Measurements from ENCODE around the gene ALOX5AP. TPM values are rescaled to one million over a fixed set of nuclear protein-coding genes. Genes with fewer than 3 reads are reported as not detected.

Gene ALOX5AP
- total RNA-seq, 8 experiments from 2014 or later = 0.50 to 1.6 (median 0.64) TPM; not detected in 4

DNA sequence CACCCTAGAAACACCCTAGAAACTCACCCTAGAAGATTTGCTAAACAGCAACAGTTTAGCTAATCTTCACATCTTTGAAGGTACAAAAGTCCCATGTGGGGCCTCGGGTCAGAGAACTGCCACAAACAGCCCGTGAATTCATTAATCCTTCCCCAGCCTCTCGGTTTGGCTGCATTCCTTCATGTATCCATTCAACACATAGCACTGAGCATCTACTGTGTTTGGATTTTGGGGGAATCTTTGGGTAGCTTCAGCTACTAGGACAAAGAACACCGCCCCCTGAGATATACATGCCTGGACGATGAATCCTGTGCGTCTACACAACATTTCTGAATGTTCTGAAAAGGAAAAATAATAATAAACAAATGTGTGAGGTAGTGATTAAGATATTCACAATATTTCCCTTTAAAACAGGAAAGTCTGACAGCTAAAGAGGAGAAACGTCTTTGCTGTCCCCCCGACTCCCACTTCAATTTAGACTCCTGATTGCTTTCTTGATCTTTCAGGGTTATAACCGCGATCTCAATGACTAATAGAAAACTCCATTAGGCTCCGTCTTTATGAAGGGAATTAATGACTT lies 63.5 kb downstream of the ALOX5AP start:
- H3K27ac ChIP-seq = peak overlapping the region in 1 of 2 donors; percentile 22
- in situ Hi-C loops (cut with MboI; ENCODE audit: low pct_unique_long_range_greater_than_20kb in 2 of 9, low sequenced_read_pairs in 9 of 9, unreplicated experiment in 9 of 9) = loop anchor here in 2 of 9 experiments (10.0 to 25.0 kb wide), 2 partner anchors 112 to 114 kb away; no protein-coding TSS in a partner anchor

DNA sequence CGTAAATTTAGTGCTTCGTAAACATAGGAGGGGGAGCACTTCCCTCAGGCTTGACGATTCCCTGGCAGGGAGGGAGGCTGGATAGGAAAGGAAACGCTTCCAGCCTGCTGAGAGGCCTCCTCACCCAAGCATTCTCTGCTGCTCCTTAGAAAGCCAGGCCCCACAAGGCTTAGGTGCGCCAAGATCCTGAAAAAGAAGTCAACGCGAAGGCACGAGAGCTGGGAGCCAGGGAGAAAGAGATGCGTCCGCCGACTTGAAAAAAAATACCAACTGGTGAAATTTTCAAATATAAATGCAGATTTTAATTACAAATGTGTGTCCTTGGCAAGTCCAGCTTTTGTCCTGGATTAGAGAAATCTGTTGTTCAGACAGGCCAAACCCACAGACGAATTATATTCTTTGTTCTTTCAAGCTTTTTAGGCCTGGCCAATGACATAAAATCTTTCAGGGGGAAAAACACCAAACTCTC lies 64.0 kb downstream of the ALOX5AP start:
- peak in 4 of 8 experiments; percentile 12 to 49 (median 44) for ATAC-seq (replicated peaks in 6 of 8)
- WGBS, 10 experiments = 30 to 76% (median 63%) methylated on average over 2 to 12 of the region's 12 CpGs; no CpG with 5 or more reads in 2 of the 10 experiments
- peak overlapping the region; percentile 38 to 39 for H3K27ac ChIP-seq
- in situ Hi-C loops (cut with MboI; ENCODE audit: low pct_unique_long_range_greater_than_20kb in 2 of 9, low sequenced_read_pairs in 9 of 9, unreplicated experiment in 9 of 9) = loop anchor here in 2 of 9 experiments (10.0 to 25.0 kb wide), 2 partner anchors 112 to 115 kb away; no protein-coding TSS in a partner anchor
- H3K4me1 ChIP-seq (replicated peaks in 1 of 2) = peaks cover 23 to 27% of the 10 kb centered on the region in 2 donors
- H3K4me3 ChIP-seq = no peak overlapping the region

More for the DNA sequence above, 63.5 kb downstream of the ALOX5AP start:
- no peak for ATAC-seq (replicated peaks in 6 of 8)
- Histone ChIP-seq H3K4me1 (replicated peaks in 1 of 2) (peaks cover 23 to 27% of the 10 kb centered on the region in 2 donors), H3K4me3 (no peak overlapping the region)
- 49 to 90% (median 76%) methylated on average over 2 to 10 of the region's 11 CpGs; no CpG with 5 or more reads in 1 of the 10 experiments for WGBS, 10 experiments

DNA sequence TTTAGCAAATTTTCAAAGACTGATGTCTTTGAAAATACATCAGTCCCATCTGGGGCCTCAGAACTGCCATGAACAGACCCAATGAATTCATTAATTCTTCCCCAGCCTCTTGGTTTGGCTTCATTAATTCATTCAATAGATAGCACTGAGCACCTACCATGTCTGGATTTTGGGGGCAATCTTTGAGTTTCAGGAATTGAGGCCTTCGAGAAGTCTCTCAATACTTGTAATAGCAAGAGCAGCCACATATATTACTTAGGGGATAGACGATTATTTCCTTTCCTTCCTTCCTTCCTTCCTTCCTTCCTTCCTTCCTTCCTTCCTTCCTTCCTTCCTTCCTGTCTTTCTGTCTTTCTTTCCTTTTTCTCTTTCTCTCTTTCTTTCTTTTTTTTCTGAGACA lies 64.8 kb downstream of the ALOX5AP start:
- Histone ChIP-seq H3K4me1 (replicated peaks in 1 of 2) (peaks cover 23 to 27% of the 10 kb centered on the region in 2 donors), H3K4me3 (no peak overlapping the region), H3K27ac (no peak overlapping the region)
- ATAC-seq (replicated peaks in 6 of 8) = no peak
- in situ Hi-C loops (cut with MboI; ENCODE audit: low pct_unique_long_range_greater_than_20kb in 2 of 9, low sequenced_read_pairs in 9 of 9, unreplicated experiment in 9 of 9) = loop anchor here in 2 of 9 experiments (10.0 to 25.0 kb wide), 2 partner anchors 245 to 663 kb away; no protein-coding TSS in a partner anchor
- 67 to 100% (median 100%) methylated on average over 1 of the region's 2 CpGs; no CpG with 5 or more reads in 7 of the 10 experiments for whole genome bisulfite sequencing, 10 experiments

DNA sequence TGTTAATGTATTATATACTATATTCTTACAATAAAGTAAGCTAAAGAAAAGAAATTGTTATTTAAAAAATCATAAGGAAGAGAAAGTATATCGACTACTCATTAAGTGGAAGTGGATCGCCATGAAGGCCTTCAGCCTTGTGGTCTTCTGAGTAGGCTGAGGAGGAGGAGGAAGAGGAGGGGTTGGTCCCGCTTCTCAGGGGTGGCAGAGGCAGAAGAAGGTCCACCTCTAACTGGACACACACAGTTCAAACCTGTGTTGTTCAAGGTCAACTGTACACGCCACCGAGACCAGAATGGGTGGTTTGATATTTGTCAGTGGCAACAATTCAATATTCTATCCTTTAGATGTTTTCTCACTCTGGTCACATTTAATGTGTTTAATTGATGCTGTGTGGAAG lies 67.2 kb downstream of the ALOX5AP start:
- Histone ChIP-seq H3K4me1 (replicated peaks in 1 of 2) (peaks cover 23 to 27% of the 10 kb centered on the region in 2 donors), H3K27ac (no peak overlapping the region), H3K4me3 (no peak overlapping the region)
- no peak for ATAC-seq (replicated peaks in 6 of 8)
- 55 to 100% (median 90%) methylated on average over 1 to 5 of the region's 5 CpGs; no CpG with 5 or more reads in 3 of the 10 experiments for WGBS, 10 experiments
- in situ Hi-C loops (cut with MboI; ENCODE audit: low pct_unique_long_range_greater_than_20kb in 2 of 9, low sequenced_read_pairs in 9 of 9, unreplicated experiment in 9 of 9) = loop anchor here in 2 of 9 experiments (10.0 to 25.0 kb wide), 2 partner anchors 242 to 665 kb away; no protein-coding TSS in a partner anchor

DNA sequence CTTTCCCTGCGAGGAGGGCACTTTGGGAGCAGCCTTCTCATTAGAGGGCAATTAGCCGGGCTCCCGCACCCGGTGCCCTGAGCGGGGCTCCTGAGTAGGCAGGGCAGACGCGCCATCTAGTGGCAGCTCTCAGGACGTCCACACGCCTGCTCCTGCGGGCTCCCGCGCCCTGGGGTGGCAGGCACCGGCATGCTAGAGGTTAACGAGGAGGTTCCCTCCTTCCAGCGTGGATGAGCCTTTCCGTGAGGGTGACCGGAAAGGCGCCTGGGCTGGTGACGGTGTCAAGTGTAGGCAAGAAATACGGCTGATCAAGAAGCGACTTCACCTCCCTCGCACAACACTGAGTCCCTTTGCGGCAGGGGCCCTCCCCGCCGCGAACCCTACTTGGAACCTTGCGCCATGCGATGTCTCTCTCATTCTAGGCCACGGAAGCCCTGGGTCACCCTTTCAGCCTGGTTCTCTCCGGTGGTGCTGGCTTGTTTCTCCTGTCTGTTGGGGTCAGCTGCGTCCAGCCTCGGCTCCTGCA lies 67.7 kb downstream of the ALOX5AP start:
- H3K27ac ChIP-seq = peak overlapping the region in 1 of 2 donors; percentile 27
- H3K4me1 ChIP-seq (replicated peaks in 1 of 2) = peaks cover 23 to 27% of the 10 kb centered on the region in 2 donors
- 0 to 47% (median 4%) methylated on average over 1 to 17 of the region's 32 CpGs; no CpG with 5 or more reads in 3 of the 10 experiments for WGBS, 10 experiments
- H3K4me3 ChIP-seq = peak overlapping the region in 1 of 5 donors; percentile 0
- in situ Hi-C loops (cut with MboI; ENCODE audit: low pct_unique_long_range_greater_than_20kb in 2 of 9, low sequenced_read_pairs in 9 of 9, unreplicated experiment in 9 of 9) = loop anchor here in 2 of 9 experiments (10.0 to 25.0 kb wide), 2 partner anchors 242 to 666 kb away; no protein-coding TSS in a partner anchor
- peak; percentile 95 to 100 (median 98) for ATAC-seq (replicated peaks in 6 of 8)

DNA sequence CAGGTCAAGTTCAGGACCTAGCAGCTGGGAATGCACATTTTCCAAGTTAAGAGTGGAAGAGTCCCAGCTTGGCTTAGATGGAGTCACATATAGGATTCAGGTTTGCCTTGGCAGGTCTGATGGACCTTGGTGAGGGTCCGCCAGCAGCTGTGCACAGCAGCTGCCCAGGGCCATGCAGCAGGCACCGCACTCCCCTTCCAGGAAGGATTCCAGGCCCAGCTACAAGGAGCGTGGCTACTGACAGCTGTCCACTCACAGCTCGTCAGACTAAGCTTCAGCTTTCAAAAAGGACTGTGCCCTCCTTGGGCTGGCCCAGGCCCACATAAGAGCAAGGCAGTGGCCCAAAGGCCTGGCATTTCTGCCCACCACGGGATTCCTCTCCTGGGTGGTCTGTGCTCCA lies 68.4 kb downstream of the ALOX5AP start:
- Histone ChIP-seq H3K4me1 (replicated peaks in 1 of 2) (peaks cover 21 to 24% of the 10 kb centered on the region in 2 donors), H3K27ac (no peak overlapping the region), H3K4me3 (no peak overlapping the region)
- ATAC-seq (replicated peaks in 6 of 8) = no peak
- in situ Hi-C loops (cut with MboI; ENCODE audit: low pct_unique_long_range_greater_than_20kb in 2 of 9, low sequenced_read_pairs in 9 of 9, unreplicated experiment in 9 of 9) = loop anchor here in 2 of 9 experiments (10.0 to 25.0 kb wide), 2 partner anchors 241 to 666 kb away; no protein-coding TSS in a partner anchor
- WGBS, 10 experiments = 80 to 100% (median 91%) methylated on average over 1 to 3 of the region's 5 CpGs; no CpG with 5 or more reads in 6 of the 10 experiments

DNA sequence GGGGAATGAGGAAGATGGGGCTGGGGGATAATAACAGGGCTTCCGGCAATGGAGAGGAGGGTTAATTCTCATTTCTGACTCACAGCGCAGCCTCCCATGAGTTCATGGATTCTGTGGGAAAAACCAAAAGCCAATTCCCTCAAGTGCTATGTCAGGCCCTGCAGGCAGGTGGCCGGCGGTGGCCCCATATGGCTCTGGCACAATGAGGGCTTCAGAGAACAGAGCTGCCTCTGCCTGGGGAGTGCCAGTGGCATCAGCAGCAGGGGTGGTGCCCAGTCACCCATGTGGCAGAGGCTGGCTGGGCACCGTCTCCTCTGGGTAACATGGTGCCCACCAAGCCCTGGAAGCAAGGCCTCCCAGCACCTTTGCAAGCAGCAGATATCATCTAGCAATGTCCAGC lies 69.1 kb downstream of the ALOX5AP start:
- WGBS, 10 experiments = 67 to 92% methylated on average over 1 to 2 of the region's 5 CpGs; no CpG with 5 or more reads in 8 of the 10 experiments
- no peak for ATAC-seq (replicated peaks in 6 of 8)
- Histone ChIP-seq H3K27ac (no peak overlapping the region), H3K4me3 (no peak overlapping the region), H3K4me1 (replicated peaks in 1 of 2) (peaks cover 15 to 17% of the 10 kb centered on the region in 2 donors)
- in situ Hi-C loops (cut with MboI; ENCODE audit: low pct_unique_long_range_greater_than_20kb in 2 of 9, low sequenced_read_pairs in 9 of 9, unreplicated experiment in 9 of 9) = loop anchor here in 2 of 9 experiments (10.0 to 25.0 kb wide), 2 partner anchors 240 to 667 kb away; no protein-coding TSS in a partner anchor

DNA sequence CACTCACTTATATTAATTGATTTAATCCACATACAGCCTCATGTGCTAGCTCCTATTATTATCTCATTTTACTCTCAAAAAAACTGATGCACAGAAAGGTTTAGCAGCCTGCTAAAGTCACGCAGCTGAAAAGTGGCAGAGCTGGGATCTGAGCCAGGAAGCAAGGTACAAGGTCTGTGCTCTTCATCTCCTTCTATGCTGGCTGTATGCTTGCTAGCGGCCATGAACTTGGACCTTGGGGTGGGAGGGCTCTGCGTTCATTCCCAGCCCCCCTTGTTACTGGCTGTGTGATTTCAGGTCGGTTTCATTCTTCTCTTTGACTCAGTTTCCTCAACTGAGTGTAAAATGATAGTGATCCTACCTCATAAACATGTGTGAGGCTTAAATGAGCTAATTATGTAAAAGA lies 69.8 kb downstream of the ALOX5AP start:
- H3K4me1 ChIP-seq (replicated peaks in 1 of 2) = peaks cover 9 to 10% of the 10 kb centered on the region in 2 donors
- WGBS, 10 experiments = 58 to 96% (median 80%) methylated on average over 1 to 4 of the region's 4 CpGs; no CpG with 5 or more reads in 3 of the 10 experiments
- no peak overlapping the region for H3K27ac ChIP-seq
- H3K4me3 ChIP-seq = no peak overlapping the region
- in situ Hi-C loops (cut with MboI; ENCODE audit: low pct_unique_long_range_greater_than_20kb in 2 of 9, low sequenced_read_pairs in 9 of 9, unreplicated experiment in 9 of 9) = loop anchor here in 2 of 9 experiments (10.0 to 25.0 kb wide), 2 partner anchors 240 to 668 kb away; no protein-coding TSS in a partner anchor
- no peak for ATAC-seq (replicated peaks in 6 of 8)

DNA sequence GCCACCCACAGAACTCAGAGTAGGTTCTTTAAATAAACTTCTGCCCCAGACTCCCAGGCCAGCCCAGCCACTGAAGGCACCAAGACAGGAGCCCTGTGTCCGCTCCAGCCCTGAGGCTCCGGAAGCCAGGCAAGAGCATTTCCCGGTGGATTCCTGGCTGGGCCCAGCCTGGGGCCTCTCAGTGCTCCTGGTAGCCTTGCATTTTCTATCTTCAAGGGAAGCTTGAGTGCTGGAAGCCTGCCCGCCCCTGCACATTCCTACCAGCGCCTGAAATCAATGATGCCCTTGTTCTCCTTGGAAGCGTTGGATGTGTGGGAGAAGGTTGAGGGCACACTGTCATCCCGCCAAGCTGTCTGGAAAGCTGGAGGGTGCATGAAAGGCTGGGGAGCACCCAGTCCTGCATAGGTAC lies 70.3 kb downstream of the ALOX5AP start:
- Histone ChIP-seq H3K27ac (no peak overlapping the region), H3K4me3 (no peak overlapping the region), H3K4me1 (replicated peaks in 1 of 2) (peaks cover 9 to 10% of the 10 kb centered on the region in 2 donors)
- in situ Hi-C loops (cut with MboI; ENCODE audit: low pct_unique_long_range_greater_than_20kb in 2 of 9, low sequenced_read_pairs in 9 of 9, unreplicated experiment in 9 of 9) = loop anchor here in 2 of 9 experiments (10.0 to 25.0 kb wide), 2 partner anchors 239 to 668 kb away; no protein-coding TSS in a partner anchor
- peak in 1 of 8 experiments; percentile 6 for ATAC-seq (replicated peaks in 6 of 8)
- 76 to 100% (median 86%) methylated on average over 1 to 4 of the region's 7 CpGs; no CpG with 5 or more reads in 5 of the 10 experiments for WGBS, 10 experiments

DNA sequence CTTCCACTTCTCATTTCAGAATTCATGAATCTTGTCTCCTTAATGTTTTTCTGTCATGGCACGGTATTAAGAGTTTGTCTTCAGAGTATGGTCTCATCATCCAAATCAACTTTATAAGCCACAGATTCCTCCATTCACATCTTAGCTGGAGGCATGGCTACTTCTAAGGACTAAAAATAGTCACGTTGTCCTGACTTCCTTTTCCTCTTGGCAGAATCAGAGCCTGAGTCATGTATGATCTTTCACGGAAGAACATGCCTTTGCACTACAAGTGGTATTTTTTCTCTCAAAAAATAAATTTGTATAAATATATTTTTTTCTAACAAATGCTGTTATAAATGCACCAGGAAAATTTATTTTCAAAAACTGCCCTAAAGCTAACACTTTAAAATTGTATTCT lies 71.4 kb downstream of the ALOX5AP start:
- no peak for ATAC-seq (replicated peaks in 6 of 8)
- H3K4me1 ChIP-seq (replicated peaks in 1 of 2) = peaks cover 12 to 15% of the 10 kb centered on the region in 2 donors
- 4 to 94% (median 56%) methylated on average over 2 to 3 of the region's 3 CpGs; no CpG with 5 or more reads in 2 of the 10 experiments for WGBS, 10 experiments
- no peak overlapping the region for H3K27ac ChIP-seq
- in situ Hi-C loops (cut with MboI; ENCODE audit: low pct_unique_long_range_greater_than_20kb in 2 of 9, low sequenced_read_pairs in 9 of 9, unreplicated experiment in 9 of 9) = loop anchor here in 2 of 9 experiments (10.0 to 25.0 kb wide), 2 partner anchors 238 to 669 kb away; no protein-coding TSS in a partner anchor
- no peak overlapping the region for H3K4me3 ChIP-seq

DNA sequence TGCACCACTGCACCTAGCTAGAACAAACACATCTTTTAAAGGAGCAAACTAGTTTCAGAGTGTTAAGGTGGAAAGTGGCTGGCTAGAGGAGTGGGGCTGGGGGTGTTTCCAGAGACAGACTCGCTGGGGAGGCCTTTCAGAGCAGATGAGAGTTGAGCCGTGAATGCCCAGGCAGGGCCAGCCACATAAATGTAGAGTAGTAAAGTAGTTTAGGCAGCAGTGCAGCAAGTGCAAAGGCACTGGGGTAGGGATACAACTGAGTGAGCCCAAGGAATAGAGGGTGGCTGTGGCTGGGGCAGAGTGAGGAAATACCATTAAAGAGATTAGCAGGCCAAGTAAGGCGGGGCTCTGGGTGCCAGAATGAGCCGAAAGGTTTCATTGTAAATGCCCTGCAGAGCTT lies 72.0 kb downstream of the ALOX5AP start:
- no peak for ATAC-seq (replicated peaks in 6 of 8)
- Histone ChIP-seq H3K4me1 (replicated peaks in 1 of 2) (peaks cover 12 to 15% of the 10 kb centered on the region in 2 donors), H3K27ac (no peak overlapping the region), H3K4me3 (no peak overlapping the region)
- 50 to 100% (median 100%) methylated on average over 1 to 3 of the region's 4 CpGs; no CpG with 5 or more reads in 2 of the 10 experiments for WGBS, 10 experiments
- in situ Hi-C loops (cut with MboI; ENCODE audit: low pct_unique_long_range_greater_than_20kb in 2 of 9, low sequenced_read_pairs in 9 of 9, unreplicated experiment in 9 of 9) = loop anchor here in 2 of 9 experiments (10.0 to 25.0 kb wide), 2 partner anchors 237 to 670 kb away; no protein-coding TSS in a partner anchor

DNA sequence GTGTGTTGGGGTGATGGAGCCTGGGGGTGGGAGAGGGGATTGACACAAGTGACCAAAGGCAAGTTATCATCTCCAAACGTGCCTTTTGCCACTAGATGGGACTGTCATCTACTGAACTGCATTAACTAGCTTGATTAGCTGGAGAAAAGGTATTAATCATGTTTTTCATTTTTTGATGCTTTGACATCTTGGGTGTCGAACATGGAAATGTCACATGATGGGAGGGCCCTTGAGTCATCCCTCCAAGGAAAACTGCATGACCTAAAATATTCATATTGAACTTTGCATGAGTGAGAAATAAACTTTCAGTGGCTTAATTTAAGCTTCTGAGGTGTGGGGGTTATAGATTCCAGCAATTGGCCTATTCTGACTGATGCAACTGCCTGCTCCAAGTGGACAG lies 73.3 kb downstream of the ALOX5AP start:
- Histone ChIP-seq H3K4me3 (no peak overlapping the region), H3K27ac (no peak overlapping the region), H3K4me1 (replicated peaks in 1 of 2) (peaks cover 3 to 5% of the 10 kb centered on the region in 2 donors)
- ATAC-seq (replicated peaks in 6 of 8) = peak in 2 of 8 experiments; percentile 87 to 89
- 0 to 100% (median 40%) methylated on average over 1 to 2 of the region's 2 CpGs; no CpG with 5 or more reads in 2 of the 10 experiments for WGBS, 10 experiments
- in situ Hi-C loops (cut with MboI; ENCODE audit: low pct_unique_long_range_greater_than_20kb in 2 of 9, low sequenced_read_pairs in 9 of 9, unreplicated experiment in 9 of 9) = loop anchor here in 2 of 9 experiments (10.0 to 25.0 kb wide), 2 partner anchors 236 to 671 kb away; no protein-coding TSS in a partner anchor
